ENCODE data around the gene THSD7B.

THSD7B gene

DNA sequence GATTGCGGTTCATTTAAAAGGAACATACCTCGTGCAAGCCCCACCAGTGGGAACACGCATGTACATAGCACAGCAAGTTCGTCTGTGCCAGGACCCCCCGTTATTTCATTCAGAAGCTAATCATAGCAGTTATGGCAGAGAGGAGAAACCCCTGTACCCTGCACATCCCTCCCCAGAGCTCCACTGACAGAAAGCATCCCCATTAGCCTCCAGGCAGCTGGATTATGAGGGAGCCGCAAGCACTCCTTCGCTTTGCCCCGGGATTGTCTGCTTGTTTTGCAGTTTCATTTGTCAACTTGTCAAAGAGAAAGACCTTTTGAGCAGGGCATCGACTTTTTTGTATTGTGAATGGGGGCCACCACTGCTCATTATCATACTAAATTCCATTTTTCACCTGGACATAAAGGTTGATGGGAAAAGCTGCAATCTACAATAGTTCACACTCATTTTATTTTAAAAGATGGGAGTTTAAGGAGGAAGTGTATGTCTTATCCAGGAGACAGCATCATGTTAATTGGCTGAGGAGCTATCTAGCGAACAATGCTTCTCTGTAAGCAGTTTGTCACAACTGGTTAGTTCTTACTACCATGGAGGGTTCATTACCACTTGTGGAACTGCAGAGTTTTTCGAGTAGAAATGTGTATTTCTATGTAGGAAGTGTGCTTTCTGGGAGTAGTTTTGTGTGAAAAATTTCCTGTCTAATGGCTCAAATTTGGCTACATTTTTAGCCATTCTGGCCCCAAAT is 255.3 kb downstream of the THSD7B start:
- TF ChIP-seq GATA3 (IDR thresholded peaks at IDR 0.05; ENCODE audit: low read depth, low read length): no peak
- no peak for TF ChIP-seq GATA2 (IDR thresholded peaks at IDR 0.05; ENCODE audit: low read depth, low read length)

DNA sequence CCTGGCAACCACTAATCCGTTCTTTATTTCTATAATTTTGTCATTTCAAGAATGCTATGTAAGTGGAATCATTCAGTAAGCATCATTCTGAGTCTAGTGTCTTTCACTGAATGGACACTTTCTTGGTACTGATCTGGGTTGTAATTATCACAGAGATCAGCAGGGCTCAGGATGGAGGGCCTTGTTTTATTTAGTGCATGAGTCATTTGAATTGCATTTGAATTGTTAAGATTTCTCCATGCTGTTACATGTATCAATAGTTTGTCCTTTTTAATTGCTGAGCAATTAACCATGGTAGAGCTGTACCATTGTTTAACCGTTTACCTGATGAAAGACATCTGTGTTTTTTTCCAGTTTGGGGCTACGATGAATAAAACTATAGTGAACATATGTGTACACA is 256.4 kb downstream of the THSD7B start:
- TF ChIP-seq GATA2 (IDR thresholded peaks at IDR 0.05; ENCODE audit: low read depth, low read length) (no peak), GATA3 (IDR thresholded peaks at IDR 0.05; ENCODE audit: low read depth, low read length) (no peak)

- TF ChIP-seq GATA2 (IDR thresholded peaks at IDR 0.05; ENCODE audit: low read depth, low read length): no peak
Observed at GRCh38 chr2:137023205-137023604, 257.9 kb downstream of the THSD7B start.

DNA sequence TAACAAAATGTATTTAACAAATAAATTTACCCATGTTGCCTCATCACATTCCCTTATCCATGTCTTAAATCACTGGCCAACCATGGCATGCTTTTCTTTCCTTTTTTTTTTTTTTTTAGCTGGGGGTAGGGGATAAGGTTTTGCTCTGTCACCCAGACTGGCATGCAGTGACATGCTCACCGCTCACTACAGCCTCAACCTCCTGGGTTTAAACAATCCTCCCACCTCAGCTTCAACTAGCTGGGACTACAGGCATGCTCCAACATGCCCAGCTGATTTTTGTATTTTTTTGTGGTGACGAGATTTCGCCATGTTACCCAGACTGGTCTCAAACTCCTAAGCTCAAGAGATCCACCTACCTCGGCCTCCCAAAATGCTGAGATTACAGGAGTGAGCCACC is 266.4 kb downstream of the THSD7B start:
- TF ChIP-seq GATA3 (IDR thresholded peaks at IDR 0.05; ENCODE audit: low read depth, low read length): no peak
- TF ChIP-seq GATA2 (IDR thresholded peaks at IDR 0.05; ENCODE audit: low read depth, low read length): no peak

DNA sequence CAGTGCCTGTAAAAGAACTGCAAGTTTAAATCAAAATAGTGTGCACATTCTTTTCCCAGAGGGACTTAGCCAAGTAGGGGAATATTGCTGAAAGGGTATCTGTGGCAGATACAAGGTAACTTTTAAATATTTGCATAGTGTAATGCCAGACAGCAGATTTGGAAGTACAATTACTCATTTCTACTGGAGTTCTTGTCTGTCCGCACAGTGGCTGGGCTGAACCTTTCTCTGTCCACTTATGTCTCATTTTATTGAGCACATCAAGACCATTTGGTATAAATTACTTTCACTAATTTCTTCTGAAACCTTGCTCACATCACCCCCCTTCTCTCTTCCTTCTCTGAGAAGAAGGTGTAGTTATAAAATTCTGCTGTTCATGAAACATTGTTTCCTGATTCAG is 271.3 kb downstream of the THSD7B start:
- TF ChIP-seq GATA2 (IDR thresholded peaks at IDR 0.05; ENCODE audit: low read depth, low read length): no peak
- TF ChIP-seq GATA3 (IDR thresholded peaks at IDR 0.05; ENCODE audit: low read depth, low read length): no peak

- TF ChIP-seq GATA3 (IDR thresholded peaks at IDR 0.05; ENCODE audit: low read depth, low read length): no peak
- TF ChIP-seq GATA2 (IDR thresholded peaks at IDR 0.05; ENCODE audit: low read depth, low read length): no peak
Observed at GRCh38 chr2:137039482-137040152, 274.3 kb downstream of the THSD7B start.

- no peak for TF ChIP-seq GATA2 (IDR thresholded peaks at IDR 0.05; ENCODE audit: low read depth, low read length)
- TF ChIP-seq GATA3 (IDR thresholded peaks at IDR 0.05; ENCODE audit: low read depth, low read length): no peak
Observed at GRCh38 chr2:137047369-137047768, 282.0 kb downstream of the THSD7B start.

DNA sequence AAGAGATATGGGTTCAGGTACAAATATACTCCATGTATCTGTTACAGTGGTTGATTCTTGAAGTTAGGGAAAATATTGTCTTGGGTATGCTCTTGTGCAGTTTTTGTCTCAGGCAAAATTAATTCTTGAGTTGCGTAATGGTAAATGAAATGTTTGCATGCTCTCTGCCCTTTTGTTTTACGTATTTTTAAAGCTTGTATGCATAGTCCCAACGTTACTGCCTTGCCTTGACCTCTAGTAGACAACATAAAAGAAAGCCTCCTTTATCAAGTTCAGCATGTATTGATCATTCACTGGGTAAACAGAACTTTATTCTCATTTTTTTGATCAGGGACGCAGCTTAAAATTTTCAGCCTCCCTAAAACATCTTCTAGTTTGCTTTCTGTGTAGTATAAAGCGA is 283.1 kb downstream of the THSD7B start:
- TF ChIP-seq GATA3 (IDR thresholded peaks at IDR 0.05; ENCODE audit: low read depth, low read length): no peak
- no peak for TF ChIP-seq GATA2 (IDR thresholded peaks at IDR 0.05; ENCODE audit: low read depth, low read length)

DNA sequence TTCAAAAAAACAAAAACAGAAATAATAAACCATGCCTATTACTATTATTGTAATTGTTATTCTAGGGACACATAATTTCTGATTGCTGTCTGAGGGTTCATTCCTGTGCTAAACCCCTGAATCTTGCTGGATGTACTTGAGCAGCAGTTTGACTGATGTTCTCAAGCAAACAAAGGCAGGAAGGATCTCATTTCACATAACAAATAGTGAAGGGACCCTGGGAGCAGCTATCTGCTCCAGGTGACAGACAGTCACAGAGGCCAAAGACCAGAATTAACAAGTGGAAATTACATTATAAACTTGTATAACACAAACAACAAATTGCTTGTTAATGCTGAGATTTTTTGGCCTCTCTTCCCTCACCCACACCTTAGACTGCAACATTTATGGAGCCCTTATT is 284.2 kb downstream of the THSD7B start:
- TF ChIP-seq GATA2 (IDR thresholded peaks at IDR 0.05; ENCODE audit: low read depth, low read length): no peak
- no peak for TF ChIP-seq GATA3 (IDR thresholded peaks at IDR 0.05; ENCODE audit: low read depth, low read length)

DNA sequence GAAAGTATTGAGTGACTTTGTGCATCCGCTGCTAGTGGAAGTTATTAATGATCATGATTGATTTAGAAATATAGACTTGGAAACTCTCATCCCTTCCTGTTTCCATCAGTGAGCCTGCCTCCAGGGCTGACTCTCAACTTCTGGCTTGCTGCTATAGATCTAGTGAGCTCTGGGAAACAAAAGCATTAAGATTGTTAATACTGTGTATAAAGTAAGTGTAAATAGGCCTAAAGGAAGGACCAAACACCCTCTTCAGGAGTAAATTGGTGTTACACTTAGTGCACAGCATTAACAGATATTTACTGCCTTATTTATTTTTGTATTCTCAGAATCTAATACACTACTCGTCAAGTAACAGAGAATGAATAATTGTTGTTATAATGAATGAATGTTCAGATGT is 285.6 kb downstream of the THSD7B start:
- TF ChIP-seq GATA3 (IDR thresholded peaks at IDR 0.05; ENCODE audit: low read depth, low read length) (no peak), GATA2 (IDR thresholded peaks at IDR 0.05; ENCODE audit: low read depth, low read length) (no peak)

- TF ChIP-seq GATA2 (IDR thresholded peaks at IDR 0.05; ENCODE audit: low read depth, low read length) (no peak), GATA3 (IDR thresholded peaks at IDR 0.05; ENCODE audit: low read depth, low read length) (no peak)
Observed at GRCh38 chr2:137051778-137052398, 286.5 kb downstream of the THSD7B start.

DNA sequence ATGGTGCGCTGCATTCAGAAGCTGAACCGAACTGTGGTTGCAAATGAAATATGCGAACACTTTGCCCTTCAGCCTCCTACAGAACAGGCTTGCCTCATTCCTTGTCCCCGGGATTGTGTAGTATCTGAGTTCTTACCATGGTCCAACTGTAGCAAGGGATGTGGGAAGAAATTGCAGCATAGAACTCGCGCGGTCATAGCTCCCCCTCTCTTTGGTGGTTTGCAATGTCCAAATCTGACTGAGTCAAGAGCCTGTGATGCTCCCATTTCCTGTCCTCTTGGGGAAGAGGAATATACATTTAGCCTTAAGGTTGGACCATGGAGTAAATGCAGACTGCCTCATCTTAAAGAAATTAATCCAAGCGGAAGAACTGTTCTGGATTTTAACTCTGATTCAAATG is 291.4 kb downstream of the THSD7B start:
- no peak for TF ChIP-seq GATA3 (IDR thresholded peaks at IDR 0.05; ENCODE audit: low read depth, low read length)

DNA sequence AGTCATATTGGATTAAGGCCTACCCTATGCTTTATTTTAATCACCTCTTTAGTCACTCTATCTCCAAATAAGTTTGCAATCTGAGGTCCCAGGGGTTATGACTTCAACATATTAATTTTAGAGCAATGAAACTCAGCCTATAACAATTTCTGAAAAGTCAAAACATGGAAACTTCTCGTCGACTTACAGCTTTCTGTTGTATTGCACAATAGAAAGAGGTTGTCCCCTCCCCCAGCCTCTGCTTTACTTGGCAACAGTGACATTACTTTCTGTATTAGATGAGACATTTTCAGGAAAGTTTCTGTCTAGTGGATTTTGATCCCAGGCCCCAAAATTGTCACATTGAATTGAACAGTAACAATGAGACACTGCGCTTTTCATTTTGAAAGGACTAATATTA is 326.4 kb downstream of the THSD7B start:
- TF ChIP-seq GATA2 (IDR thresholded peaks at IDR 0.05; ENCODE audit: low read depth, low read length) (no peak), GATA3 (IDR thresholded peaks at IDR 0.05; ENCODE audit: low read depth, low read length) (no peak)

DNA sequence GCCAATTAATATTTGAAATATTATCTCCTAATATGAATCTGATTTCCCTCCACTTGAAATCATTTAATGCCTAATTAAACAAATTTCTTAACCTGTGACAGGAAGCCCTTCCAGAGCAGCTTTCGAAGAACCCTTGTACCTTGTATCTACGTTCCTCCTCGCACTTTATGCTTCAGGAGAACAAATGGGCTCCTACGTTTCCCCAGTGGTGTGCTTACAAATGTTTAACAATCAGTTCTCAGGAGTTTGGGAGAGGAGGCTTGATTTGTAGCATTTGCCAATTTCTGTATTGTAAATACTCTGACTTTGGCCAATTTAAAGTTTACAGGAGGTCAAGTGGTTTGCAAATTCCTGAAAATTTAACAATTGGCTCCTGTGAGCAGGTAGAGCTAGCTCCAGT is 327.8 kb downstream of the THSD7B start:
- TF ChIP-seq GATA3 (IDR thresholded peaks at IDR 0.05; ENCODE audit: low read depth, low read length): no peak
- no peak for TF ChIP-seq GATA2 (IDR thresholded peaks at IDR 0.05; ENCODE audit: low read depth, low read length)

DNA sequence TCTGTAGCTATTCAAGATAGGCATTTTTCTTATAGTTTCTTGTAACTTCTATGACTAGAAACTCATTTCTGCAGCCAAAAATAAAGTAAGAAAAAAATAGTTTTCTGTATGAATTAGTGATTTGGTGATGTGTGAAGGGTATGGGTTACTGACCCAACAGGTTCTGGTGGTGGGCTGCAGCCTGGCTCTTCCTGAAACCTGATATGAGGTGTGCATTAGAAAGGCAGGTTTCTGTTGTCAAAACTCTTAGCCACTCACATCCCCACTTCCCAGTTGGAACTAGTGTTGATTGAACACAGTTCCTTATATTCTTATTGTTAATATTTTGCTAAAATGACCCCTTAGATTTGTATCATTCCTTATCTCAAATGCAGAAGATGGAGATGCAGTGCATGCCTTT is 330.8 kb downstream of the THSD7B start:
- TF ChIP-seq GATA3 (IDR thresholded peaks at IDR 0.05; ENCODE audit: low read depth, low read length) (no peak), GATA2 (IDR thresholded peaks at IDR 0.05; ENCODE audit: low read depth, low read length) (no peak)
